SU-DHL-6 (cell line): ENCODE data around the gene PHB1.

Experiments used
- H2AFZ ChIP-seq: fragments of 200-600 bp; sonication (generic); 2 replicates; pipeline ENCODE4 v1.6.1; 2014; ENCODE audit warnings: low read depth, mild to moderate bottlenecking, moderate library complexity, mixed read lengths, antibody characterized with exemption, low read length; ENCODE audit not compliant: severe bottlenecking
- H3F3A ChIP-seq: fragments of 200-600 bp; shearing (Covaris generic); 2 replicates; pipeline ENCODE4 v1.6.0; 2016; ENCODE audit warnings: antibody characterized with exemption, mild to moderate bottlenecking; ENCODE audit not compliant: insufficient read depth
- H3K27ac ChIP-seq: fragments of 200-600 bp; sonication (generic); 2 replicates; pipeline ENCODE4 v1.5.1; 2016; ENCODE audit warnings: low read depth, mild to moderate bottlenecking, low read length, moderate library complexity, mixed read lengths
- H3K27me3 ChIP-seq: fragments of 200-600 bp; sonication (generic), shearing (Covaris generic); 2 replicates; pipeline ENCODE4 v1.6.0; 2014; ENCODE audit warnings: mild to moderate bottlenecking, low read length
- H3K36me3 ChIP-seq: fragments of 200-600 bp; sonication (generic); 2 replicates; pipeline ENCODE4 v1.6.1; 2014; ENCODE audit warnings: mild to moderate bottlenecking, low read length, mixed read lengths
- H3K4me2 ChIP-seq: fragments of 300-600, 200-600 bp; shearing (Covaris generic), sonication (generic); 2 replicates; pipeline ENCODE4 v1.6.0; 2014; ENCODE audit warnings: low read length, low read depth, mild to moderate bottlenecking; ENCODE audit not compliant: poor library complexity, severe bottlenecking
- H3K4me3 ChIP-seq: fragments of 200-600 bp; sonication (generic); 2 replicates; pipeline ENCODE4 v1.5.1; 2014; ENCODE audit warnings: antibody characterized with exemption, low read length, mild to moderate bottlenecking, mixed read lengths; ENCODE audit not compliant: insufficient read depth, poor library complexity, severe bottlenecking
- H3K79me2 ChIP-seq: fragments of 200-600 bp; sonication (generic); 2 replicates; pipeline ENCODE4 v1.6.1; 2014; ENCODE audit warnings: mild to moderate bottlenecking, low read length, moderate library complexity; ENCODE audit not compliant: insufficient read depth
- H3K9ac ChIP-seq: fragments of 200-600 bp; sonication (generic); 2 replicates; pipeline ENCODE4 v1.7.0; 2014; ENCODE audit warnings: mild to moderate bottlenecking, low read length
- H3K9me2 ChIP-seq: fragments of 200-600 bp; sonication (generic); replicated peaks from 2 replicates; pipeline ENCODE4 v1.6.1; 2014; ENCODE audit warnings: low read length; ENCODE audit not compliant: insufficient read depth
- H3K9me3 ChIP-seq: fragments of 200-600 bp; sonication (generic); 2 replicates; pipeline ENCODE4 v1.6.1; 2014; ENCODE audit warnings: low read length, mixed read lengths; ENCODE audit not compliant: insufficient read depth
- H4K20me1 ChIP-seq: fragments of 200-600 bp; sonication (generic); 2 replicates; pipeline ENCODE4 v1.6.1; 2014; ENCODE audit warnings: low read depth, mild to moderate bottlenecking, antibody characterized with exemption, low read length, moderate library complexity, mixed read lengths
- EZH2phosphoT487 ChIP-seq: fragments of 200-600 bp; sonication (generic), shearing (Covaris generic); conservative IDR thresholded peaks from 2 replicates; pipeline ENCODE4 v1.6.1; 2018; ENCODE audit warnings: mild to moderate bottlenecking, antibody characterized with exemption, low read length, moderate library complexity, mixed read lengths
- TF ChIP-seq, protein P1 (sequence below): fragments of 200-600 bp; sonication (generic); IDR thresholded peaks from one replicate; pipeline ENCODE4 v1.5.1; 2017; ENCODE audit warnings: antibody characterized with exemption, mild to moderate bottlenecking, low read length, moderate library complexity; ENCODE audit not compliant: insufficient read depth, poor library complexity, severe bottlenecking

Gene PHB1

DNA sequence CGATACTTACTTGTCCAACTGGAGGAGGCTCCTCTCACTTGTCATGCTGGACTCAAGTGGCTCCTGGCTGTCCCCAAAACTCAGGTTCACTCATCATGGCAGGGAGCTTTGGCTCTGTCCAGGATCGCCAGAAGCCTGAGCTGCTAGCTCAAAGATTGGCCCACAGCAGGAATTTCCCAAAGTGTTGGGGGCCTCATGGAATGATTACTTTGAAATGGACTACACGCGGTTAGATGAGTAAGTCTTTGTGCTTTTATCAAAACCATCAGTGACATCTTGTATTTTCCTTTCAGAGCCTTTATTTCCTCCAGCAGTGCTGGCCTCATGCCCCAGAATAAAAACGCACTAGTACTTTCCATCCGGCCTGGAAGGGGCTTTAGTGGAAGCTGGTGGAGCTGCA, 29.2 kb upstream of the PHB1 start:
- no peaks in the 10 kb centered on the region for H3F3A ChIP-seq
- H3K27ac ChIP-seq, result no peak overlapping the region
- no peaks in the 10 kb centered on the region for H3K9me3 ChIP-seq
- H3K79me2 ChIP-seq, result no peaks in the 10 kb centered on the region
- no peak overlapping the region for H3K4me3 ChIP-seq
- no peak overlapping the region for H3K9ac ChIP-seq
- H3K4me2 ChIP-seq, result no peak overlapping the region
- H2AFZ ChIP-seq, result no peak overlapping the region
- H3K36me3 ChIP-seq, result no peaks in the 10 kb centered on the region
- TF ChIP-seq, protein P1, sequence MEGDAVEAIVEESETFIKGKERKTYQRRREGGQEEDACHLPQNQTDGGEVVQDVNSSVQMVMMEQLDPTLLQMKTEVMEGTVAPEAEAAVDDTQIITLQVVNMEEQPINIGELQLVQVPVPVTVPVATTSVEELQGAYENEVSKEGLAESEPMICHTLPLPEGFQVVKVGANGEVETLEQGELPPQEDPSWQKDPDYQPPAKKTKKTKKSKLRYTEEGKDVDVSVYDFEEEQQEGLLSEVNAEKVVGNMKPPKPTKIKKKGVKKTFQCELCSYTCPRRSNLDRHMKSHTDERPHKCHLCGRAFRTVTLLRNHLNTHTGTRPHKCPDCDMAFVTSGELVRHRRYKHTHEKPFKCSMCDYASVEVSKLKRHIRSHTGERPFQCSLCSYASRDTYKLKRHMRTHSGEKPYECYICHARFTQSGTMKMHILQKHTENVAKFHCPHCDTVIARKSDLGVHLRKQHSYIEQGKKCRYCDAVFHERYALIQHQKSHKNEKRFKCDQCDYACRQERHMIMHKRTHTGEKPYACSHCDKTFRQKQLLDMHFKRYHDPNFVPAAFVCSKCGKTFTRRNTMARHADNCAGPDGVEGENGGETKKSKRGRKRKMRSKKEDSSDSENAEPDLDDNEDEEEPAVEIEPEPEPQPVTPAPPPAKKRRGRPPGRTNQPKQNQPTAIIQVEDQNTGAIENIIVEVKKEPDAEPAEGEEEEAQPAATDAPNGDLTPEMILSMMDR, result no peak
- TF ChIP-seq EZH2phosphoT487, result no peak
- no peaks in the 10 kb centered on the region for H3K9me2 ChIP-seq
- no peaks in the 10 kb centered on the region for H4K20me1 ChIP-seq
- no peaks in the 10 kb centered on the region for H3K27me3 ChIP-seq

DNA sequence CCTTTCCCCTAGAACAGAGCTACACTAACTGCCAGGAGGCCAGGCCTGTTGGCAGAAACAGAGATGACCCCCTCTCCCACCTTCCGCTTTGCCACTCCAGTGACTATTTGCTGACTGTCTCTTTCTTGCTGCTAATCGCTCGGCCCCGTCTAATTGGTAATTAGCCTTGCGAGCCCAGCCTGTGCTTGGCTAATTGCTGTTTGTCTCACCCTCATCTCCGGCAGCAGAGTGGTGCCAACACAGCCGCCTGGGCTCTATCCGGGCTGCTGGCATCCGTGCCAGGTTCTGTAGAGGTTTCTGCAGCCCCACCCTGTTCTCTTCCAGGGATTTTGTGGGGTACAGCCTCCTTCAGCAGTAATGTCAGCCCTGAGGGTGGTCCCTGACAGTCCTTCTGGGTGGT, 27.4 kb upstream of the PHB1 start:
- TF ChIP-seq, protein P1, result no peak
- no peak for TF ChIP-seq EZH2phosphoT487
- Histone ChIP-seq H3K27me3 (no peaks in the 10 kb centered on the region), H3K4me3 (no peak overlapping the region), H3K27ac (no peak overlapping the region), H3F3A (no peaks in the 10 kb centered on the region), H3K9me3 (no peaks in the 10 kb centered on the region), H3K4me2 (no peak overlapping the region), H2AFZ (no peak overlapping the region), H3K36me3 (no peaks in the 10 kb centered on the region), H3K9me2 (no peaks in the 10 kb centered on the region), H3K79me2 (no peaks in the 10 kb centered on the region), H4K20me1 (no peaks in the 10 kb centered on the region), H3K9ac (no peak overlapping the region)

DNA sequence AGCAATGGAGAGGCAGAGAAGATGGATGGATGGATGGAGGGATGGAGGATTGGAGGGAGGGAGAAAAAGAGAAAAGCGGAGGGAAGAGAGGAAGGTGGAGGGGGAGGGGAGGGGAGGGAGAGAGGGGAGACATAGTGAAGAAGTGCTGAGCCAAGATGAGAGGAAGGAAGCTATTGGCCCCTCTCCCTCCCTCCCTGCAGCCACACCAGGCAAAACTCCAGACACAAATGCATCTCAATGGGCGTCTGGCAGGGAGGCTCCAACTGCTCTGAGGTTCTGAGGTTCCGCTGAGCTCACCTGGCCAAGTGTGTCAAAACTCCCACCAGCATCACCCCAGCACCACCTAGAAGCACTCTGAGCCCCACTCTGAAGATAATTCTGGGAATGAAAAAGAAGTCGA, 26.9 kb upstream of the PHB1 start:
- H3F3A ChIP-seq, result no peaks in the 10 kb centered on the region
- H3K4me2 ChIP-seq, result no peak overlapping the region
- no peaks in the 10 kb centered on the region for H3K36me3 ChIP-seq
- no peaks in the 10 kb centered on the region for H3K27me3 ChIP-seq
- H3K27ac ChIP-seq, result no peak overlapping the region
- H2AFZ ChIP-seq, result no peak overlapping the region
- H3K4me3 ChIP-seq, result no peak overlapping the region
- no peaks in the 10 kb centered on the region for H4K20me1 ChIP-seq
- no peaks in the 10 kb centered on the region for H3K9me3 ChIP-seq
- no peak for TF ChIP-seq EZH2phosphoT487
- TF ChIP-seq, protein P1, result no peak
- H3K9ac ChIP-seq, result no peak overlapping the region
- no peaks in the 10 kb centered on the region for H3K9me2 ChIP-seq
- H3K79me2 ChIP-seq, result no peaks in the 10 kb centered on the region
